NCI-H2171 (cell line): ENCODE measurements around the gene NME1.
A peak's percentile ranks its signal among the peaks of the same experiment; 100 is the strongest.
"Not testable (repeated sequence)": the region's sequence is repeated elsewhere in the genome, so short reads cannot be mapped to it uniquely, and the experiment has no call there.

ENCODE experiments used
- DNase-seq: peaks from one replicate; lab custom pipeline; 2025; lab: John Stamatoyannopoulos, UW

The NME1 gene

DNA sequence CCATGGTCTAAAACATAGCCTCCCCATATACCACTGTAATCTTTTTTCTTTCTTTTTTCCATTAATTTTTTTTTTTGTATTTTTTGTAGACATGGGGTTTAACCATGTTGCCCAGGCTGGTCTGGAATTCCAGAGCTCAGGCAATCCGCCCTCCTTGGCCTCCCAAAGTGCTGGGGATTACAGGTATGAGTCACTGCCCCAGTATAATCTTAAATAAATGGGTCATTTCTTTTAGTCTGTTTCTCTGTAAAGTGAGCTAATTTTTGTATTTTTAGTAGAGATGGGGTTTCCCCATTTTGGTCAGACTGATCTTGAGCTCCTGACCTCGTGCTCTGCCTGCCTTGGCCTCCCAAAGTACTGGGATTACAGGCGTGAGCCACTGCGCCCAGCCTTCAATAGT is 5.7 kb upstream of the NME1 start:
- no peak for DNase-seq

DNA sequence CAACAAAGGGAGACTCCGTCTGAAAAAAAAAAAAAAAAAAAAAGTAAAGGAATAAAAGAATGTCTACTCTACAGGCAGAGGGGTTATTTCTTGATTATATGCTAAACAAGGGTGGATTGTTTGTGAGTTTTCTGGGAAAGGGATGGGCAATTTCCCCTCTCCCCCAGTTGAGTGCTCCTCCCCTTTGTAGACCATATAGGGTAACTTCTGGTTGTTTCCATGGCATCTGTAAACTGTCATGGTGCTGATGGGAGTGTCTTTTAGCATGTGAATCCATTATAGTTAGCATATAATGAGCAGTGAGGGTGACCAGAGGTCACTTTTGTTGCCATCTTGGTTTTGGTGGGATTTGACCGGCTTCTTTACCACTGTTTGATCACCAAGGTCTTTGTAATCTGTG is 4.2 kb upstream of the NME1 start:
- no peak for DNase-seq

DNA sequence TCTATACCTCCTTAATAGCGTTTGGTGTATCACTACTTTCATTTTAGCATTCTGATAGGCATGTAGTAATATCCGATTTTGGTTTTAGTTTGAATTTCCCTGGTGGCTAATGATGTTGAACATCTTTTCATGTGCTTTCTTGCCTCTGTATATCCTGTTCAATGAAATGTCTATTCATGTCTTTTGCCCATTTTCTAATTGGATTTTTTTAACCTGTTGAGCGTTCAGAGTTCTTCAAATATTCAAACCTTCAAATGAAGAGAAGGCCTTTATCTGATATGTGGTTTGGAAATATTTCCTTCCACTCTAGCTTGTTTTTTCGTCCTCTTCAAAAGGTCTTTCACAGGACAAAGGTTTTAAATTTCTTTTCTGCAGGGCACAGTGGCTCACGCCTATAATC is 2.4 kb upstream of the NME1 start:
- DNase-seq: no peak

DNA sequence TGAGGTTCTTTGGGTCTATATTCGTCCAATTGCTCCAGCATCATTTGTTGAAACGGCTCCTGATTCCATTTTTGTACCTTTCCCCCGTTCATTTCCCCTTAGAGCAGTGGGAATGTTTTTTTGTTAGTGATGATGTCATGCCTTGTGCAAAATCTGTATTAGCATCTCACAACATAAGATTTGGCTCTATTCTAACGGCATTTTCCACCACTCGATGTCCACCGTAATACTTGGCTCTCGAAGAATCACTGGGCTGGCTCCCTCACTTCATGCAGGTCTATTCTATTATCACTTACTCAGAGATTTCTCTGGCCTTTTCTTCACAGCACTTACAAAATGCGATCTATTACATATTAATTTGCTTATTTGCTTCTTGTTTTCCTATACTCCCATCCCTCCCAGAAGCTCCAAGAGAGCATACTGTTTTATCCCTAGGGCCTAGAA is 571 bp upstream of the NME1 start:
- no peak for DNase-seq

DNA sequence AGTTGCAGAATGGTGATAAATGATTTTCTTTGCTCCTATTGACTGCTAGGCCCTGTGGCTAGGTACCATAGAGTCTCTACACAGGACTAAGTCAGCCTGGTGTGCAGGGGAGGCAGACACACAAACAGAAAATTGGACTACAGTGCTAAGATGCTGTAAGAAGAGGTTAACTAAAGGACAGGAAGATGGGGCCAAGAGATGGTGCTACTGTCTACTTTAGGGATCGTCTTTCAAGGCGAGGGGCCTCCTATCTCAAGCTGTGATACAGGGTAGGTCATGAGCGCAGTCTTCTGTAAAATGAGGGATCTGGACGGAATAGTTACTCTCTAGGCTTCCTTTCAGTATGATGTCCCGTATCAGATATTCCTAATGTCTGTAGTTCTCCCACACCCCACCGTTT is 817 bp downstream of the NME1 start:
- no peak for DNase-seq

DNA sequence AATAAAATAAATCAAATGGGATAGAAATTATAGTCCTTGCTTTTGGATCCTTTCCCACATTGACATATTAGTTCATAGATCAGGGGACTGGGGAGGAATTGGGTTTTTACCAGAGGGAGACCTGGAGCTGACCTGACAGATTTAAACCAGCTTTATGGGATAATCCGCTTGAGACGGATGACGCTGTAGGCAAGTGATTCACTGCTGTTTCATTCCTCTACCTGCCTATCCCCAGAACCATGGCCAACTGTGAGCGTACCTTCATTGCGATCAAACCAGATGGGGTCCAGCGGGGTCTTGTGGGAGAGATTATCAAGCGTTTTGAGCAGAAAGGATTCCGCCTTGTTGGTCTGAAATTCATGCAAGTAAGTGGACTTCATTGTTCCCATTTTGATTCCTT is 2.1 kb downstream of the NME1 start:
- DNase-seq: no peak

DNA sequence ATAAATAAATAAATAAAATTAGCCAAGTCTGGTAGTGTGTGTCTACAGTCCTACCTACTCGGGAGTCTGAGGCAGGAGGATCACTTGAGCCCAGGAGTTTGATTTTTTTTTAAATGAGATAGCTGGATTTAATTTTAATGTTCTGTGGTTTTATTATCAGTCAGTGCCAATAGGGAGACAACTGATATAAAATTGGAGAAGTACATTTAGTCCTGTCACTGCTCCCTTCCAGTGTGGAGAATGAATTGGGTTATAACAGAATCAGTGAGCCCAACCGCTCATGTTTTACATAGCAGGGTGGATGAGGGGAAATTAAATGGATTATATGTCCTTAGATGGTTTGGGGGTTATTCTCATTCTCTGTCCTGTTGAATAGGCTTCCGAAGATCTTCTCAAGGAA is 6.2 kb downstream of the NME1 start:
- no peak for DNase-seq

DNA sequence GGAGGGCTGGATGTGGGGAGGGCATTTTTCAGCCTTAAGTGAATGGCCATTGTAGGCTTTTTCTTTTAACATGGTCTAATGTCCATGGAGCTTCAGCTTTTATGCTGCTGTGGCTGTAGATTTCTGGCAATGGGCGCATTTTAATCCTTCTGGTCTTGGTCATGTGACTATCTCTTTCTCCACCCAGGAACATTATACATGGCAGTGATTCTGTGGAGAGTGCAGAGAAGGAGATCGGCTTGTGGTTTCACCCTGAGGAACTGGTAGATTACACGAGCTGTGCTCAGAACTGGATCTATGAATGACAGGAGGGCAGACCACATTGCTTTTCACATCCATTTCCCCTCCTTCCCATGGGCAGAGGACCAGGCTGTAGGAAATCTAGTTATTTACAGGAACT is 8.2 kb downstream of the NME1 start:
- DNase-seq: no peak

DNA sequence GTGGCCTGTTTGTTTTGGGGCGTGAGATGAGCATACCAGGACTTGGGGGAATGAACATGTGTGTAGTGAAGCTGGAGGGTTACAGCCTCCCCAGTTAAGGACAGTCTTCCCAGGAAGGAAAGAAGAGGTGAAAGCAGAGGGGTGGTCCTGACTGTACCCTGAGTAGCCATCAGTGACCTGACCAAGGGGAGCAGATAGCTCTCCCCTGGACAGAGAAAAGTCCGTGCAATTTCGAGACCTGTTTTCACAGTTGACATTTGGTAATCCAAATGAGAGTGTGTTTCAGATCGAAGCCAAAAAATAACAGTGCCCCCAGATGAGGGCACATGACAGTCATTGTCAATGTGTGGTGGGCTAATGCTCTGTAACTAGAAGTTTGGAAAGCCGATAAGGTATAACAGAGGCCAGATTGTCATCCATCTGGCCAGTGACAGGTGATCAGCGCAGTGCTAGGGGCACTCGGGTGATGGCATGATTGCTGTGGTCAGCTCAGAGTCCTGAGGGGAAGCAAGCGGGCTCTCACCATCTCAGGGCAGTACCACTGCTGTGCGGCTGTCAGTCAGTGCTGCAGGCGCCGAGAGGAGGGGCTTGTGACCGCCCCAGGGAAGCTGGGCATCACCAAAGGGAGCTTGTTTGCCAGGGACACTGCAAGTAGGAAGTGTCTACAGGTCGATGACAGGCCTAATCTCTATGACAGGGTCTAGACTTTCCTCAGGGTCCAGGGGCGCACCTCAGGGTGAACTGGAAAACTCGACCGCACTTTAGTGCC is 11.7 kb downstream of the NME1 start:
- DNase-seq: no peak

DNA sequence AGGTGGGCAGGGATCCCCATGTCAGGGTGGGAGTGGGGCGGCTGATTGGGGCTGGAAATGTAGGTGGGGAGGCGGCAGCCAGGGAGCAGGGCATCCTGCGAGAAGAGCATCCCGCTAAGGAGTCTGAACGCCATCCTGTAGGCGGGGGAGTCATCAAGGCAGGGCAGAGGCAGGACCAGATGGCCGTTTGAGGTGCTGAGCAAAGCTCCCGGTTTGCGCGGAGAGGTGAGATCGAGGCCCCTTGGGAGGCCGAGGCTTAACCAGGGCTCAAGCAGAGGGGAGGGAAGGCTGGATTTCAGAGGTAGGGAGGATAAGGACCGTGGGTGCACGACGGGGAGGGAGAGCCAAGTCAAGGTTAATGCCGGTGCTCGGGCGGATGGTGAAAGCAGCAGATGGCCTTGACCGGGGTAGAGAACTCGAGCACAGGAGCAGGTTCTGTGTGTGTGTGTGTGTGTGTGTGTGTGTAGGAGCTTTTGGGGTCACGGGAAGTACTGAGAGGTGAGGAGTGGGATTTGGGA is 12.4 kb downstream of the NME1 start:
- DNase-seq: peak; percentile 77

DNA sequence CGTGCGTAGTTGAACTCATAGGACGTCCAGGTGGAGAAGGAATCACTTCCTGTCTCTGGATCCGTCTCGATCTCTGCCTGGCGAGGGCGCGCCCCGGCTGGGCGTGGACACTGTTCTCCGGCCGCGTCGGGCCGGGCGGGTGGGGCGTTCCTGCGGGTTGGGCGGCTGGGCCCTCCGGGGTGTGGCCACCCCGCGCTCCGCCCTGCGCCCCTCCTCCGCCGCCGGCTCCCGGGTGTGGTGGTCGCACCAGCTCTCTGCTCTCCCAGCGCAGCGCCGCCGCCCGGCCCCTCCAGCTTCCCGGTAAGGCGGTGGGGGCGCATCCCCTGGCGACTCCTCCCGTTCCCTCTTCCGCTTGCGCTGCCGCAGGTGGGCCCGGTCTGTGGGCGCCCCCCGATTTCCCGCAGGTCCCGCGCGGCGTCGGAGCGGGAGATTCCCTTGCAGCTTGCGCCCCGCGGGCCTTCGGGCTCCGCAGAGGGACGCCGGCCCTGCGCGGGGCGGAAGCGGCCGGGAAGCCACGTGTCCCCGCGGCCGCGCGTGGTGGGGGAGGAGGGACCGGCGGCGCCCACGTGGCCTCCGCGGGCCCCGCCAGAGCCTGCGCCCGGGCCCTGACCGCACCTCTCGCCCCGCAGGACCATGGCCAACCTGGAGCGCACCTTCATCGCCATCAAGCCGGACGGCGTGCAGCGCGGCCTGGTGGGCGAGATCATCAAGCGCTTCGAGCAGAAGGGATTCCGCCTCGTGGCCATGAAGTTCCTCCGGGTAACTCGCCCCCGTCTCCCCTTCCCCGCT is 13.0 kb downstream of the NME1 start, which contains the start of gene NME2:
Gene NME2, plus strand, starts transcription at position 214 of the 789 bp plus-strand sequence. Its CDS starts 420 bp downstream, at position 634.
- peak; percentile 77 for DNase-seq

DNA sequence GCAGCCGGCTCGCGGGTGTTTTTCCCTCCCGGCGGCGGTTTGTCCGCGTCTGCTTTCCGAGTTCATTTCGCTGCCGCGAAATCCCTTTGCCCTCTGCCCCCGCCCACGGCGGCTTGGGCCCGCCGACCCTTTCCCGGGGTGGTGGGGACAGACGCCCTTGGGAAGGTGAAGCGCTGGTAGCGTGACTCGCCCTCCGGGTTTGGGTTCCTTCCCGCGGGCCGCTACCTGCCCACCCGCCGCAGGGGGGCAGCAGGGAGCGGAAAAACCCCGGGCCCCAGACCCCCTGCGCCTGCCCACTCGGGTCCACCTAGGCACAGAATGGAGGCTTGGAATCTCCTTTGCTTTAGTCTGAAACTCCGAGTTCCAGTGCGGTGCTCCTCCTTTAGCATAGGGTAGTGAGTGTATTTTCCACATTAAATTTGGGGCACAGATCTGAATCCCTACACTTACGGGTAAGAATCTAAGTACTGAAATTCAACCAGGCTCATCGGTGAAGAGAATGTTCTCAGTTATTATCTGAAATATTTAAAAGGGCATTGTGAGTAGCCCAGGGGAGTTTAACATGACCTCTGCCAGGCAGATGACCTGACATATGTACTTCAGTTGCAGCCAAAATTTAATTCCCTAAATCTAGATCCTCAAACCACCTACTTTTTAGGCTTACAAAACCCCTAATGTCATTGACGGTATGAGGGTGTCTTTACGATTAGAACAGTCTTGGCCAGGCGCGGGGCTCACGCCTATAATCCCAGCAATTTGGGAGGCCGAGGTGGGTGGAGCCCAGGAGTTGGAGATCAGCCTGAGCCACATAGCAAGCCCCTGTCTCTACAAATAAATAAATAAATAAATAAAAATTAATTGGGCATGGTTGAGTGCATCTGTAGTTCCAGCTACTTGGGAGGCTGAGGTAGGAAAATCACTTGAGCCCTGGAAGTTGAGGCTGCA is 13.9 kb downstream of the NME1 start:
- peak; percentile 38 for DNase-seq

DNA sequence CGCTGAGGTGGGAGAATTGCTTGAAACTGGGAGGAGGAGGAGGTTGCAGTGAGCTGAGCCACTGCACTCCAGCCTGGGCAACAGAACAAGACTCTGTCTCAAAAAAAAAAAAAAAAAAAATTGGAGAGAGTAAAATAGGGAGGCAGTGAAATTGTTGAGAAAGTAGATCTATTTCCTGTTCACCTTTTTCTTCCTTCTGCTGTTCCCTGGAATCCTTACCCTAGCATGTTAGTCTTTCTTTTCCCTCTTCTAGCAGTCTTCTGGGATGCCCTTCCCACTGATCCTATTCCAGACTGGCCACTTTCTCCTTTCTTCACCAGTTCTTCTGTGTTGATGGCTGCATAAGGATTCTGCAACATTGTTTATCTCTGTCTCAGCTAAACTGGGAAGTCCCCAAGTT is 16.0 kb downstream of the NME1 start:
- DNase-seq: no peak

DNA sequence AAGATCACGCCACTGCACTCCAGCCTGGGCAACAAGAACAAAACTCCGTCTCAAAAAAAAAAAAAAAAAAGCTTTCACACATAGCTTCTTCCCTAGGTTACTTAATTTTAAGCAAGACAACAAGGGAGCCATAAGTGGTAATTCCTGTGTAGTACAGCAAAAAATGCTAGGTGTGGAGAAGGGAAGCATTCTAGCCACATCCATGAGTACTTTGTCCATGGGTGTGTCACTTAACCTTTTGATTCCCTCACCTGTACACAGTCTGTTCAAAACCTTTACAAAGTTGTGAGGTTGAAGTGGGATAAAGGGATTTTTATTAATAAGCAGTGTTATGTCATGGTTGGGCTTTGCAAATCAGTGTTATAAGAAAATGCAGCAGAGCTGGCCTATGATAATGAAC is 17.4 kb downstream of the NME1 start:
- no peak for DNase-seq

DNA sequence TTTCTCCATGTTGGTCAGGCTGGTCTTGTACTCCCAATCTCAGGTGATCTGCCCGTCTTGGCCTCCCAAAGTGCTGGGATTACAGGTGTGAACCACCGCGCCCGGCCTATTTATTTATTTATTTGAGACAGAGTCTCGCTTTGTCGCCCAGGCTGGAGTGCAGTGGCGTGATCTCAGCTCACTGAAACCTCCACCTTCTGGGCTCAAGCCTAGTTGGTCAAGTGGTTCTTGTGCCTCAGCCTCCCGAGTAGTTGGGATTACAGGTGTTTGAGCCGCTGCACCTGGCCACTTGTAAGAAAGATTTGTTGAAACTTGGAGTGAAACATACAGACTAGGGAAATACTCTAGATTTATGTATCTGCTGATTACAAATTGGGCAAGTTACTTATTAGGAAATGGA is 18.7 kb downstream of the NME1 start:
- not testable (repeated sequence) for DNase-seq

DNA sequence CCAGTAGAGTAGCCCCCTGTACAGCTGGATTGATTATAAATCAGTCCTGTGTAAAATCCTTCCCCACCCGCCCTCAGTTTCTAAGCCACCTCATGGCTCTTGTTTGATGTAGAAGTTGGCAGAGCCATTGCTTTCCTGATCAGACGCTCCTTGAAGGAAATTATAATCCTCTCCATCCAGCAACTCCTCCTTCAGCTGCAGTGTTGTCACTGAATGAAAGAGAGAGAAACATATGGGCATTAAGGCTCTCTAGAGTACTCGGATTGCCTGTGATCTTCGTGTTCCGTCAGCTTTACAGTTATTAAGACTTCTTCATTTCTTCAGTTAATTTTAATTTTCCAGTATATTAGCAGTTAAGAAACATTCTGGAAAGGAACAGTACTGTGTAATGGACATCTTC is 27.1 kb downstream of the NME1 start:
- DNase-seq: no peak

DNA sequence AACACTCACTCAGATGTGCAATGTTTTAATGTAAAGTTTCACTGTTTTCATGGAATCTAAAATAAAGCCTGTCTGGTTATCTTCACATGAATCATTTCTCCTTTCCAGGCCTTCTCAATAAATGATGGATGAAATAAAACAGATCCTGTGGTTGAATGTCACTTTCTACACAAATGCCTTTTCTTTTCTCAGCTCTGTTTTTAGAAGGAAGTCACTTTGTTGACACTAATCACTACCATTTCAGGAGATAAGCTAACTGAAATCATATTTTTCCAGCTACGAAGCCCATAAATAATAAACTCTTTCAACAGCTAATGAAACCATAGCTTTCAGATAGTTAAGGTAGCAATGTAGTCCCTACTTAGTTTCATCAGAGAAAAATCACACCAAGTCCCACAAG is 30.8 kb downstream of the NME1 start:
- DNase-seq: no peak

DNA sequence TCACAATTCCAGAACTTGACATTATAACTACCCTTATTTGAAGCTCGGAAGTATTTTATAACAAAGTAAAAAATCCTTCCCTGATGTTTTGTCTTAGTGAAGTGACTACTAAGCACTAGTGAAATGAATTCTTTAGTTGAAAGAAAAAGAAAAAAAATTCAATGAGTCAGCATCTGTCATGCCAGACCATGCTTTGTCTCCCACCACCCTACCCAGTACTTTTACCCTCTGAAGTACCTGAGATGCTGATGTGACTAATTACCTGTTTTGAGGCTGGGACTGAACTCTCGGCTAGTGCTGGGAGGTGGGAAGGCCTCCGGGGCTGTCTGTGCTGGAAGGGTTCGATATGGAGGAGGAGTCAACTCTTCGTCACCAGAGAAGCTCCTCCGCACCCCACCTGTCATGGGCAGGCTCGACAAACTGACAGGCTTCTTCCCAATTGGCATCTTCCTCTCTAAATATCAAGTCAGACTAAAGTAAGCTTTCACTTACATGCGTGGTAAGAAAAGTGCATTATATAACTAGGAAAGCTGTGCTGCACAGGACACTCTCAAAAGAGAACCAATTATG is 32.5 kb downstream of the NME1 start:
- no peak for DNase-seq

DNA sequence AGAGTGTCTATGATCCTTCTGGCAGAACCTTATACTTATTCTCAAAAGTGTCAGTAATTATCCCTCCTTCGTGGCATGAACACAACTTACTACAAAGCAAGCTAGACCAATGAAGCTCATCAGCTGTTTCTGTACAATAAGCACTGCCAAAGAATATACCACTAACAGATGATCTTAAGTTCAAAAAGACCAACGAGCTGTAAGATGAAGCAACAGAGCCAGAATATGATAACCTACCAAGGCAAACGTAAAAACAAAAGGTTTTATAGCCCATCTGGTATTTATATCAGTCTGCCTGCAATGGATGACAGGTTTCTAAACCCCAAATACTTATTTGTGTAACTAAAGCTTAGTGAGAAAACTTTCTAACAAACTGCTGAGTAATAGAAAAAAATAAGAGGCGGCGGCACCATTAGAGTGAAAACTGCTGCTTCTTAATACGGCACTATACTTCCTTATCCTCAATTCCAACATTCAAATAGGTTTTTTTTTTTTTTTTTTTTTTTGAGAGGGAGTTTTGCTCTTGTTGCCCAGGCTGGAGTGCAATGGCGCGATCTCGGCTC is 35.0 kb downstream of the NME1 start:
- DNase-seq: no peak

DNA sequence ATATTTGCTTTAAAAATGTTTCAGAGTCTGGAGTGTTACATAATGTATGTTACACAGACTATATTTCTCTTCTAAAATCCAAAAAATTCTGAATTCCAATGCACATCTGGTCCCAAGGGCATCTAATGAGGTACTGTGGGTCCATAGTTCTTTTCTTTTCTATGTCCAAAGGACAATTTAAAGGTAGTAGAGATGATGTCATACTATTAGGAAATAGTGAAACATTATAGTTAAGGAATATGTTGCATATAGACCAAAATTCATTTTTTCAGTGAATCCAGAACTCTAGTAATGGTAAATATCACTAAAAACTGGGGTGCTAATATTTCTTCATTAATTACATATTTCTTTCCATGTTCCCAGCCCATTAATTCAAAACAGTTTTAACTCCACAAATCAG is 35.8 kb downstream of the NME1 start:
- DNase-seq: no peak

DNA sequence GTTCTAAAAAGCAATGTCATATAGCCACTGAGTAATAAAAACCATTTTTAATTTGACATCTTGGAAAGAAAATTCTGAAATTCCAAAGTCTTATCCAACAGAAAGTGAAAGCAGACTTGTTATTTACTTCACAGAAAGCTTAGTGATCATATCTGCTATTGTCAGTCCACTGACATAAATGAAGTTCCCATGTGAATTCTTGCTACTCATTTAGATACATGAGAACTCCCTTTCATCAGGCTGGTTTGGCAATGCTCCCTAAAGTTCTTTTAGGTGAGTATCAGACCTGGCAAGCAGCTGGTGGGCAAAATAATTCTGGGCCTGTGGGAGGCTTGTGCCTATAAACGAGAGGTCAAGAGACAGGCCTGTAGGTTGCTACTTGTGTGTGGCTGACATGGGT is 36.3 kb downstream of the NME1 start:
- DNase-seq: no peak
